AG04450 (cell line): ENCODE results near the gene KCNH2. TPM values are rescaled to one million over a fixed set of nuclear protein-coding genes. Genes with fewer than 3 reads are reported as not detected.

Source experiments
- CTCF ChIA-PET: fragments of 300-600, 350-600 bp; formaldehyde crosslinking; extraction: SDS; loops from one replicate; lab custom pipeline; 2022; ENCODE audit warnings: antibody characterized with exemption, inconsistent platforms; lab: Charles Lee
- POLR2A ChIA-PET: fragments of 350-600 bp; formaldehyde crosslinking; extraction: SDS; loops from one replicate; lab custom pipeline; 2021; ENCODE audit warnings: antibody characterized with exemption, inconsistent platforms; lab: Yijun Ruan, JAX
- DNase-seq: peaks from one replicate; pipeline ENCODE4 v3.0.0-alpha.2; 2011; ENCODE audit warnings: low read depth, low spot score
- H3K27ac ChIP-seq: one replicate; pipeline ENCODE4 v1.5.1; 2012; ENCODE audit warnings: low read depth, low read length, control low read depth
- H3K27me3 ChIP-seq: one replicate; pipeline ENCODE4 v1.6.0; 2012; ENCODE audit warnings: low read length; ENCODE audit not compliant: control insufficient read depth, insufficient read depth
- H3K4me3 ChIP-seq: 2 replicates; pipeline ENCODE4 v1.5.1; 2011; ENCODE audit warnings: mild to moderate bottlenecking, low read depth, low read length, control low read depth
- H3K9me3 ChIP-seq: 2 replicates; pipeline ENCODE4 v1.5.1; 2012; ENCODE audit warnings: low read length; ENCODE audit not compliant: control insufficient read depth, insufficient read depth
- polyA plus RNA-seq: library from polyadenylated mRNA; depleted of rRNA; stranded (reverse); fragments of >200 nt; gene quantifications from 2 replicates; pipeline ENCODE4 v1.2.3, GENCODE V29; 2011
- TF ChIP-seq, protein P1 (sequence below): IDR thresholded peaks from 2 replicates; pipeline ENCODE4 v1.5.1; 2011; ENCODE audit warnings: low read depth, low read length, control low read depth, inconsistent platforms

KCNH2 gene
- polyA plus RNA-seq, 1 experiment = 1.3 TPM

DNA sequence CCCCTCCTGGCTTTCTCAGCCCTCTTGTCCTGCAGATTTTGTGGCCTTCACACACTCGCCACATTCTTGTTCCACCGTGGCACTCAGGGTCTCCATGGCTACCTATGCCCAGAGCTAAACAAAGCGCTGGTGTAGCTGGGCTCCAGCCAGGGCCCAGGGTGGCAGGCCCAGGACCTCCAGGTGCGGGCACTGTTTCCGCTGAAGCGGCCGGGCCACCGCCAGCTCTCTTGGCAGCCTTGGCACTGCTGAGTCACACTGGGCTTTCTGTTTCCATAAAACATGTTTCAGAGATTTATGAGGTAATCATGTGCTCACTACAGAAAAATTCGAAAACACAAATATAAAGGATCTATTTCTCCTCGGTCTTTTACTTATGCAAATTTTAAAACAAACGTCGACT is 74.5 kb downstream of the KCNH2 start:
- no peak overlapping the region for H3K4me3 ChIP-seq
- no peaks in the 10 kb centered on the region for H3K27me3 ChIP-seq
- POLR2A ChIA-PET = no interaction called here
- peak; percentile 41 for DNase-seq
- H3K27ac ChIP-seq = peak overlapping the region; percentile 52
- TF ChIP-seq, protein P1, sequence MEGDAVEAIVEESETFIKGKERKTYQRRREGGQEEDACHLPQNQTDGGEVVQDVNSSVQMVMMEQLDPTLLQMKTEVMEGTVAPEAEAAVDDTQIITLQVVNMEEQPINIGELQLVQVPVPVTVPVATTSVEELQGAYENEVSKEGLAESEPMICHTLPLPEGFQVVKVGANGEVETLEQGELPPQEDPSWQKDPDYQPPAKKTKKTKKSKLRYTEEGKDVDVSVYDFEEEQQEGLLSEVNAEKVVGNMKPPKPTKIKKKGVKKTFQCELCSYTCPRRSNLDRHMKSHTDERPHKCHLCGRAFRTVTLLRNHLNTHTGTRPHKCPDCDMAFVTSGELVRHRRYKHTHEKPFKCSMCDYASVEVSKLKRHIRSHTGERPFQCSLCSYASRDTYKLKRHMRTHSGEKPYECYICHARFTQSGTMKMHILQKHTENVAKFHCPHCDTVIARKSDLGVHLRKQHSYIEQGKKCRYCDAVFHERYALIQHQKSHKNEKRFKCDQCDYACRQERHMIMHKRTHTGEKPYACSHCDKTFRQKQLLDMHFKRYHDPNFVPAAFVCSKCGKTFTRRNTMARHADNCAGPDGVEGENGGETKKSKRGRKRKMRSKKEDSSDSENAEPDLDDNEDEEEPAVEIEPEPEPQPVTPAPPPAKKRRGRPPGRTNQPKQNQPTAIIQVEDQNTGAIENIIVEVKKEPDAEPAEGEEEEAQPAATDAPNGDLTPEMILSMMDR = no peak
- CTCF ChIA-PET = interaction anchor here (0.6 to 4.7 kb wide), 5 partner anchors 59 to 115 kb away, joined by 3 to 44 read pairs (median 4); no protein-coding TSS in a partner anchor
- no peaks in the 10 kb centered on the region; the same call in 1 of the 2 replicates for H3K9me3 ChIP-seq

DNA sequence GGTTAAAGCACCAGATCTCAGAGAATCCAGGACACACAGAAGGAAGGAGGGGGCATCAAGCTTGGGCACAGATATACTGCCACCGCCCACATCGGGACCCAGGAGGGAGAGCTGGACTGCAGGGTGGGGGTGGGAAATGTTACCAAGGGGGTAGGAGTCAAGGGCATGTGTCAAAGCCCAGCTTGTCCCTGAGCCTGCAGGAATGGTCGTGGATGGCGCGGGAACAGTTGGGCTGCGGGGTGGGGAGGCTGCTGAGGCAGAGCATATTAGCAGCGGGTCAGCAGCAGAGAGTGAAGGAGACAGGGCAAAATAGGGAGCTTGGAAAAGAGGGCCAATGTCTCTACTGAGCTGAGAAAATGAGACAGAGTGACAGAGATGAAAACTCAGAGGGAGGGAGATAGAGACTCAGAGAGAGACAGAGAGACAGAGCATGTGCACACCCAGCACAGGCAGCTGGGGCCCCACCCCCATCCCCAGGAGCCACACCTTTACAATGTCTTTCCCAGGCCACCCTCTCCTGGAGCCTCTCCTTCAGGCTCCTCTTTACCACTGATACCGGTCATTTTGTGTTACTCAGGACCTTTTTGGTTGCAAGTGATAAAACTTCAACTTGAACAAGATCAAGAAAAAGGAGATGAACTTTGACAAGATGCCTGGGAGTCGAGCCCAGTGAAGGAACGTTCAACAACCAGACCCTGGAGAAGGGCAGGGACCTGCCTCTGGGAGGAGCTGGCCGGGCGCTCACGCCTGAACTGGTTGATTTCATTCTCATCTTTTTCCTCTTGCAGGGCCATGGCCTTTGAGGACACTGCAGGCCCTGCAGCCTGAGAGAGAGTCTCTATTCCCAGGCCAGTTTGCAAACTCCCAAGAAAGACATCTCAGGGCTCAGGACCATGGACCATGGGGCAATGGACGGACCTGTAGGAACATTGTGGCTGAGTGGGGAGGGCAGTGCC is 75.8 kb downstream of the KCNH2 start:
- ChIA-PET CTCF (interaction anchor here (0.9 to 4.7 kb wide), 4 partner anchors 83 to 123 kb away, joined by 3 to 44 read pairs (median 4); no protein-coding TSS in a partner anchor), POLR2A (interaction anchor here (0.7 kb wide), 1 partner anchor 1716 kb away, joined by 8 read pairs; no protein-coding TSS in a partner anchor)
- DNase-seq = no peak
- Histone ChIP-seq H3K27ac (no peak overlapping the region), H3K4me3 (no peak overlapping the region), H3K9me3 (no peaks in the 10 kb centered on the region; the same call in 1 of the 2 replicates), H3K27me3 (peaks cover 8% of the 10 kb centered on the region)
- TF ChIP-seq, protein P1 = no peak

DNA sequence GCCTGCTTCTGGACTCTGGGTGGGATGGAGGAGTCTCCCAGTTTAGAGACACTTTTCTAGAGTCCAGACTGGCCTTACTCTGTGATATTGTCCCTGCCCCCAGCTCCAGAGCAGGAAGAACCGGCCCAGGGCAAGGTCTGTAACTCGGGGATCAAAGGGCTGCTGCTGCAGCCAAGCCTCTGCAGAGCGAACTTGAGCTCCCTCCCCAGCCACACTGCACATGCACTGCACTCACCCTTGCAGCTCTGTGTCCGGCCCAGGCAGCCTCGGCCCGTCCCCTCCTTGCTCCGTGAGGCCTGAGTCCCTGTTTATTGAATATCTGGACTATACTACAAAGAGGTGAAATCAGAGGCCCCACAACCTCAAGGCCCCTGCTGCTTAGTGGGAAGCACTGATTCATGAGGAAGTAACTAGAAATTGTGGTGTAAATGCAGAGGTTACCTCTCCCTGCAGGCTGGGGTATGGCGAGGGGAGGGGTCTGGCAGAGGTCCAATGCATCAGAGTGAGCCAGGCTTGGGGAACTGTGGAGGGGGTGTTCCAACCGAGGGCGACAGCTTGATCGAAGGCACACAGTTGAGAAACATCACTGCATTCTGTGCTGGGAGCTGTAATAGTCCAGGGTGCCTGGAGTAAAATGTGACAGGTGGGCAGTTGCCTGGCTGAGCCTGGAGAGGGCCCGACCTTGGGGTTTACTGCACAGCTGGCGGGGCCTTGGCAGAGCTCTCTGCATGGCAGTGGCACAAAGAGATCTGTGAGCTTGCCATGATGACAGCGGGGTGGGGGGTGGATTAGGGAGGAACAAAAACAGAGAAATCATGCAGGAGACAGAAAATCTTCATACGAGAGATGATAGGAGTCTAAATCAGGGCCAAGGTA is 76.7 kb downstream of the KCNH2 start:
- H3K27me3 ChIP-seq = peaks cover 14% of the 10 kb centered on the region
- DNase-seq = no peak
- CTCF ChIA-PET = interaction anchor here (0.6 to 4.7 kb wide), 8 partner anchors 11 to 809 kb away, joined by 3 to 44 read pairs (median 4); no protein-coding TSS in a partner anchor
- POLR2A ChIA-PET = interaction anchor here (0.7 kb wide), 1 partner anchor 1715 kb away, joined by 8 read pairs; no protein-coding TSS in a partner anchor
- no peak overlapping the region for H3K4me3 ChIP-seq
- no peaks in the 10 kb centered on the region; the same call in 1 of the 2 replicates for H3K9me3 ChIP-seq
- TF ChIP-seq, protein P1 = no peak
- H3K27ac ChIP-seq = no peak overlapping the region

DNA sequence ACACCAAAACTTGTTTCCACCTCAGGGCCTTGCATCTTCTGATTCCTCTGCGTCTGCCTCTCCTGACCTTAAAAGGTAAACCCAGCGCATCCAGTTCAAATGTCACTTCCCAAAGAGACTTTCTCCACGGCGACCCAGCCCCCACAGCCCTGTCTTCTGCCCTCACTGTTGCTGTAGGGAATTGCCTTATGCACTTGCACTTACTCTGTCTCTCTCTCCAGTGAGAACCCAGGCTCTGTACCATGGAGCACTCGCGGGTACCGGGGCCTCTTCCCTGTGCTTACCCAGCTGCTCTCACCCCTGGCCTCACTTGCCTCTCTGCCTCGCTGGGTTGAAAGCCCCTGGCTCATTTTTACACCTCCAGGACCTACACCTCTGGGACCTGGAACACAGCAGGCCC is 77.4 kb downstream of the KCNH2 start:
- ChIA-PET POLR2A (no interaction called here), CTCF (interaction anchor here (1.0 to 4.7 kb wide), 4 partner anchors 12 to 85 kb away, joined by 3 to 44 read pairs (median 5); no protein-coding TSS in a partner anchor)
- DNase-seq = no peak
- TF ChIP-seq, protein P1 = no peak
- Histone ChIP-seq H3K9me3 (no peaks in the 10 kb centered on the region; the same call in 1 of the 2 replicates), H3K27ac (no peak overlapping the region), H3K4me3 (no peak overlapping the region), H3K27me3 (peaks cover 14% of the 10 kb centered on the region)
